Skeletal muscle tissue (tissue), 4 donors: ENCODE measurements around the gene ASXL3. TPM values are rescaled to one million over a fixed set of nuclear protein-coding genes. Genes with fewer than 3 reads are reported as not detected.

Experiments used
- H3K27ac ChIP-seq: one replicate; pipeline ENCODE4 v1.7.0; 2013; ENCODE audit warnings: mild to moderate bottlenecking, low read depth, low read length, inconsistent platforms
- H3K27me3 ChIP-seq, 3 donors: one replicate each; pipeline ENCODE4 v1.7.0; 2013; ENCODE audit warnings: low read length in 3 of 3; ENCODE audit not compliant: control insufficient read depth in 3 of 3, insufficient read depth in 3 of 3
- H3K36me3 ChIP-seq, 3 donors: one replicate each; pipeline ENCODE4 v1.7.0; 2013; ENCODE audit warnings: low read length in 3 of 3; ENCODE audit not compliant: control insufficient read depth in 3 of 3, insufficient read depth in 3 of 3
- H3K4me1 ChIP-seq, 3 donors: one replicate each; pipeline ENCODE4 v1.7.0; 2013; ENCODE audit warnings: low read length in 3 of 3, mild to moderate bottlenecking in 3 of 3; ENCODE audit not compliant: control insufficient read depth in 3 of 3, insufficient read depth in 3 of 3
- H3K4me3 ChIP-seq, 3 donors: one replicate each; pipeline ENCODE4 v1.7.0; 2013; ENCODE audit warnings: low read length in 3 of 3
- H3K9ac ChIP-seq, 3 donors: one replicate each; pipeline ENCODE4 v1.7.0; 2013; ENCODE audit warnings: low read length in 3 of 3, mild to moderate bottlenecking in 3 of 3, moderate library complexity in 2 of 3, low read depth in 1 of 3
- H3K9me3 ChIP-seq, 3 donors: one replicate each; pipeline ENCODE4 v1.7.0; 2013; ENCODE audit warnings: low read length in 3 of 3; ENCODE audit not compliant: control insufficient read depth in 3 of 3
- total RNA-seq: library from RNA; depleted of rRNA; stranded (reverse); fragments of >200 nt; gene quantifications from one replicate; pipeline ENCODE4 v1.2.3, GENCODE V29; 2014
- donor health status: Osteomylitis.

ASXL3 gene
- total RNA-seq, 1 donor from 2014 or later: 7.3 TPM

- Histone ChIP-seq H3K4me3 (no peak overlapping the region), H3K36me3 (no peaks in the 10 kb centered on the region), H3K4me1 (no peaks in the 10 kb centered on the region), H3K9me3 (no peaks in the 10 kb centered on the region), H3K9ac (no peak overlapping the region), H3K27ac (no peak overlapping the region), H3K27me3 (no peaks in the 10 kb centered on the region)
These were observed 15.3 kb upstream of the ASXL3 start for GRCh38 chr18:33562741-33563140.

- Histone ChIP-seq H3K27me3 (no peaks in the 10 kb centered on the region), H3K4me3 (no peak overlapping the region), H3K9me3 (no peaks in the 10 kb centered on the region), H3K36me3 (no peaks in the 10 kb centered on the region), H3K4me1 (no peaks in the 10 kb centered on the region), H3K27ac (no peak overlapping the region), H3K9ac (no peak overlapping the region)
These were observed 10.3 kb upstream of the ASXL3 start for GRCh38 chr18:33567705-33568104.

- Histone ChIP-seq H3K36me3 (no peaks in the 10 kb centered on the region), H3K27ac (no peak overlapping the region), H3K27me3 (peaks cover 7 to 17% (median 12%) of the 10 kb centered on the region in 3 donors), H3K4me1 (peaks cover 0 to 2% (median 0%) of the 10 kb centered on the region in 3 donors), H3K9ac (no peak overlapping the region), H3K4me3 (no peak overlapping the region), H3K9me3 (no peaks in the 10 kb centered on the region)
These were observed 5.8 kb upstream of the ASXL3 start for GRCh38 chr18:33571998-33572787.

GRCh38 chr18:33573193-33573592, 4.8 kb upstream of the ASXL3 start:
- peaks cover 6 to 8% (median 7%) of the 10 kb centered on the region in 3 donors for H3K4me1 ChIP-seq
- H3K27ac ChIP-seq: no peak overlapping the region
- peaks cover 16 to 22% (median 20%) of the 10 kb centered on the region in 3 donors for H3K27me3 ChIP-seq
- no peaks in the 10 kb centered on the region for H3K9me3 ChIP-seq
- no peak overlapping the region for H3K9ac ChIP-seq
- H3K36me3 ChIP-seq: no peaks in the 10 kb centered on the region
- H3K4me3 ChIP-seq: no peak overlapping the region

- Histone ChIP-seq H3K27ac (no peak overlapping the region), H3K27me3 (peaks cover 20 to 26% (median 22%) of the 10 kb centered on the region in 3 donors), H3K9ac (no peak overlapping the region), H3K36me3 (no peaks in the 10 kb centered on the region), H3K9me3 (no peaks in the 10 kb centered on the region), H3K4me3 (no peak overlapping the region), H3K4me1 (peaks cover 7 to 14% (median 12%) of the 10 kb centered on the region in 3 donors)
These were observed 2.6 kb upstream of the ASXL3 start for GRCh38 chr18:33575451-33575850.

GRCh38 chr18:33576999-33577646, 896 bp upstream of the ASXL3 start:
- Histone ChIP-seq H3K4me1 (peaks cover 7 to 14% (median 12%) of the 10 kb centered on the region in 3 donors), H3K9ac (peak overlapping the region in 1 of 3 donors; percentile 37), H3K27ac (no peak overlapping the region), H3K4me3 (peak overlapping the region; percentile 70 to 75 (median 75)), H3K27me3 (peaks cover 22 to 26% (median 22%) of the 10 kb centered on the region in 3 donors), H3K9me3 (no peaks in the 10 kb centered on the region), H3K36me3 (no peaks in the 10 kb centered on the region)

- H3K36me3 ChIP-seq: no peaks in the 10 kb centered on the region
- no peak overlapping the region for H3K27ac ChIP-seq
- peak overlapping the region; percentile 51 to 65 (median 64) for H3K4me3 ChIP-seq
- peaks cover 7 to 14% (median 12%) of the 10 kb centered on the region in 3 donors for H3K4me1 ChIP-seq
- H3K9me3 ChIP-seq: no peaks in the 10 kb centered on the region
- peak overlapping the region in 1 of 3 donors; percentile 25 for H3K9ac ChIP-seq
- H3K27me3 ChIP-seq: peaks cover 22 to 26% (median 22%) of the 10 kb centered on the region in 3 donors
These were observed 714 bp downstream of the ASXL3 start for GRCh38 chr18:33578518-33579348.

GRCh38 chr18:33579349-33580215, 1.6 kb downstream of the ASXL3 start:
- Histone ChIP-seq H3K9me3 (no peaks in the 10 kb centered on the region), H3K9ac (no peak overlapping the region), H3K27me3 (peaks cover 22 to 26% (median 25%) of the 10 kb centered on the region in 3 donors), H3K27ac (no peak overlapping the region), H3K4me3 (peak overlapping the region; percentile 51 to 65 (median 64)), H3K4me1 (peaks cover 7 to 14% (median 12%) of the 10 kb centered on the region in 3 donors), H3K36me3 (no peaks in the 10 kb centered on the region)

GRCh38 chr18:33580546-33580945, 2.5 kb downstream of the ASXL3 start:
- no peaks in the 10 kb centered on the region for H3K9me3 ChIP-seq
- peaks cover 7 to 14% (median 12%) of the 10 kb centered on the region in 3 donors for H3K4me1 ChIP-seq
- no peak overlapping the region for H3K4me3 ChIP-seq
- H3K9ac ChIP-seq: no peak overlapping the region
- H3K27ac ChIP-seq: no peak overlapping the region
- H3K27me3 ChIP-seq: peaks cover 18 to 22% (median 18%) of the 10 kb centered on the region in 3 donors
- no peaks in the 10 kb centered on the region for H3K36me3 ChIP-seq
